HepG2 (cell line): ENCODE results near the gene OTOGL.

Source experiments
- BRD4 ChIP-seq: sonication (generic); formaldehyde crosslinking; IDR thresholded peaks from 2 replicates; pipeline ENCODE4 v1.4.0; 2020; ENCODE audit warnings: missing genetic modification reagents
- CTCF ChIP-seq: sonication (generic); formaldehyde crosslinking; IDR thresholded peaks from 2 replicates; pipeline ENCODE4 v1.5.0; 2020; ENCODE audit warnings: mild to moderate bottlenecking, missing genetic modification reagents, moderate library complexity
- HMG20B ChIP-seq: conservative IDR thresholded peaks from 2 replicates; pipeline ENCODE4 v1.6.1; 2016; ENCODE audit warnings: missing genetic modification reagents, missing compliant biosample characterization
- MAFK ChIP-seq, 2 experiments: IDR thresholded peaks in 1 of 2; conservative IDR thresholded peaks in 1 of 2; 2 replicates each; pipeline ENCODE4 v1.6.1; 2011; ENCODE audit warnings: improper control_type of control experiment in 2 of 2, low read length in 2 of 2

DNA sequence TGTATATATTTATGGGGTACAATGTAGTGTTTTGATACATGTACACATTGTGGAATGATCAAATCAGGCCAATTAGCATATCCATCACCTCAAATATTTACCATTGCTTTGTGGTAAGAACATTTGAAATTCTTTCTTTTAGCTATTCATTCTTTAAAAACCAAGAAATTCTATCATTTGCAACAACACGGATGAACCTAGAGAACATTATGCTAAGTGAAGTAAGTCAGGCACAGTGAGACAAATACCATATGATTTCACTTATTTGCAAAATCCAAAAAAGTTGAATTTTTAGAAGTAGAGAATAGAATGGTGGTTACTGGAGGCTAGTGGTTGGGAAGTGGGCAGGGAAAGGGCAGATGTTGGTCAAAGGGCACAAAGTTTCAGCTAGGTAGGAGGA lies 215.4 kb downstream of the OTOGL start:
- no peak for TF ChIP-seq MAFK (conservative IDR thresholded peaks at IDR 0.05 in 1 of 2, IDR thresholded peaks at IDR 0.05 in 1 of 2; ENCODE audit: low read length in 2 of 2)
- TF ChIP-seq HMG20B (CRISPR knock-in tag): no peak
- no peak for TF ChIP-seq CTCF (CRISPR knock-in tag)
- no peak for TF ChIP-seq BRD4
